Heart left ventricle (tissue), 13 donors: ENCODE data around the gene CCDC8.

ENCODE experiments used
- CTCF ChIP-seq, 12 donors: fragments of 200-600 bp; sonication (generic) in 4 of 12; IDR thresholded peaks; one replicate each; pipeline versions ENCODE4 v1.5.0 to v1.8.0; 2018 to 2022; ENCODE audit warnings: antibody characterized with exemption in 12 of 12, mild to moderate bottlenecking in 5 of 12
- POLR2A ChIP-seq, 2 donors: fragments of 450-650 bp; IDR thresholded peaks; one replicate each; pipeline ENCODE4 v1.6.1; 2017; ENCODE audit warnings: antibody characterized with exemption in 2 of 2, mild to moderate bottlenecking in 2 of 2, moderate library complexity in 2 of 2
- donor health status: ischemic (EF 13 %, LVEDD 7.1; RV severe dilation, severe dysfunction).
- donor health status: DM: no; HTN: yes; CAD: no.
- donor health status: DM: no; HTN: no; CAD: no.
- donor health status: ischemic (EF 25% LVEDD 6.9; RV normal size, moderate dysfunction).
- donor health status: ischemic (EF 25% LVEDD 5.7; RV mildly dilated, moderate dysfunction).
- donor health status: ischemic (EF 35%, LVEDD 5.7; RV mildly dilated, moderate dysfunction).
- donor health status: nonischemic (EF 11% LVEDD 7.7; RV severe dilation, severe dysfunction).
- donor health status: DM: yes; HTN: yes; CAD: no.
- donor health status: PGD.
- donor health status: ischemic (EF 29% LVEDD 5.4; RV normal size, mild dysfunction).
- donor health status: nonischemic (EF 23%, LVEDD 6.1; RV moderate dilation, normal function).

- TF ChIP-seq POLR2A (IDR thresholded peaks at IDR 0.05) (no peak), CTCF (IDR thresholded peaks at IDR 0.05) (no peak)
Measured at GRCh38 chr19:46392837-46393236, 20.5 kb downstream of the CCDC8 start.
